HS-5 (cell line): ENCODE data around the gene TARS3.
A peak's percentile ranks its signal among the peaks of the same experiment; 100 is the strongest.
"Not testable (repeated sequence)": the region's sequence is repeated elsewhere in the genome, so short reads cannot be mapped to it uniquely, and the experiment has no call there.

ENCODE experiments used
- DNase-seq: peaks from one replicate; pipeline ENCODE4 v3.0.0-alpha.2; 2012; ENCODE audit warnings: low read depth

The TARS3 gene

DNA sequence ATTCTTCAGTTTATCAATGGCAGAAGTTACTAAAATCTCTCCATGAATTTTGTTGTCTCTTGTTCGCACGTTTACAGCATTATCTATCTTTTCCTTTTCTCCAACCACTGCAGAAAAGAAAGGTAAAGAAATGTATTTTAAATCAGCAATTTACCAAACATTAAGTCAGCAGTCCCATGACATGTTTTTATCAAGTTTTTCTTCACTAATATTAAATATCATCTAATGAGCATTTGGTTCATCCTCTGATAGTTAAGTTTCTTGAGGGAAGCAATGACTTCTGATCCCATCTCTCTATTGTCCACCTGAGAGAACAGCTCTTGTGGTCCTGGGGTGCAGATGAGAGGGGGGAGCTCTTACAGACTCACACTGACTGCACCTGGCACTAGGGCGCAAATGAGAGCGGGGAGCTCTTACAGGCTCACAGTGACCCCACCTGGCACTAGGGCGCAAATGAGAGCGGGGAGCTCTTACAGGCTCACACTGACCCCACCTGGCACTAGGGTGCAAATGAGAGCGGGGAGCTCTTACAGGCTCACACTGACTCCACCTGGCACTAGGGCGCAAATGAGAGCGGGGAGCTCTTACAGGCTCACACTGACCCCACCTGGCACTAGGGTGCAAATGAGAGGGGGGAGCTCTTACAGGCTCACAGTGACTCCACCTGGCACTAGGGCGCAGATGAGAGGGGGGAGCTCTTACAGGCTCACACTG, 69.5 kb downstream of the TARS3 start:
- DNase-seq: not testable (repeated sequence)

DNA sequence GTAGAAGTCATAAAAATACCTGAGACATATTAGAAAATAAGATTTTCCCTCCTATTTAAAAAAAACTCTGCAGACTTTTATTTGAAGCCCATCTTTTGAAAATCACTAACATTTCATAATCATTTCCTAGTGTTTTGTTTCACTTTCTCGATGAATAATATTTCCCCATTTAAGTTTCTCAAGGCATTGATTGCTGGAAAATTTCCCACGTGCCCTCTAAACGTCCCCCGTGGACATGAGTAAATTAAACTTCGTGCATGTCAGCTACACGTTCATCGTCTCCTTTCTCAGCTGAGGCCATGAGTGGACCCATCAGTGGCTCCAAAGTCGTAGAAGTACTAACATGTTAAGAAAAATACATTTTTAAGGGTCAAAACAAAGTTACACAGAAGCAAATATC, 70.1 kb downstream of the TARS3 start:
- DNase-seq: no peak

DNA sequence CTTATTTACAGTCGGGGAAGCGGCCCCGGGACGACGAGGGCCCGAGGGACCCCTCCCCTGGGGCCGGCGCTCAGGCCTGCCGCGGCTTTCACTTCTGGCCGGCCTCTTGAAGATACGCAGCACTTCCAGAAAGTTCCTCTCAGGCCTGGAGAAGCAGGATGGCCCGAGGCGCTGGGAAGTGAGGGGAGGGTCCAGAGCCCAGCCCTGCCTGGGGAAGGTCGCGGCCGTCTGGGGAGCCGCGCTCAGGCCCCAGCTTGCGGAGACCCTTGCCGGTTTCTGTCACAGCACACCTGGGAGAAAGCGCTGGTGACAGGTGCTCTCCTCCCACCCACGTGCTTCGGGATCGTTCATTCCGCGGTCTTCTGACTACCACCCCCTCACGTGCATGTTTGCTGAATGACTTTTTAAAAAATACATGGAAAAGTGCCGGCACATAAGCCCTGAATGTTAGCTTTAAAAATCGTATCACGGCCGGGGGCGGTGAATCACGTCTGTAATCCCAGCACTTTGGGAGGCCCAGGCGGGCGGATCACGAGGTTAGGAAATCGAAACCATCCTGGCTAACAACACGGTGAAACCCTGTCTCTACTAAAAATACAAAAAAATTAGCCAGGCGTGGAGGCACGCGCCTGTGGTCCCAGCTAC, 71.4 kb downstream of the TARS3 start:
- DNase-seq: no peak

DNA sequence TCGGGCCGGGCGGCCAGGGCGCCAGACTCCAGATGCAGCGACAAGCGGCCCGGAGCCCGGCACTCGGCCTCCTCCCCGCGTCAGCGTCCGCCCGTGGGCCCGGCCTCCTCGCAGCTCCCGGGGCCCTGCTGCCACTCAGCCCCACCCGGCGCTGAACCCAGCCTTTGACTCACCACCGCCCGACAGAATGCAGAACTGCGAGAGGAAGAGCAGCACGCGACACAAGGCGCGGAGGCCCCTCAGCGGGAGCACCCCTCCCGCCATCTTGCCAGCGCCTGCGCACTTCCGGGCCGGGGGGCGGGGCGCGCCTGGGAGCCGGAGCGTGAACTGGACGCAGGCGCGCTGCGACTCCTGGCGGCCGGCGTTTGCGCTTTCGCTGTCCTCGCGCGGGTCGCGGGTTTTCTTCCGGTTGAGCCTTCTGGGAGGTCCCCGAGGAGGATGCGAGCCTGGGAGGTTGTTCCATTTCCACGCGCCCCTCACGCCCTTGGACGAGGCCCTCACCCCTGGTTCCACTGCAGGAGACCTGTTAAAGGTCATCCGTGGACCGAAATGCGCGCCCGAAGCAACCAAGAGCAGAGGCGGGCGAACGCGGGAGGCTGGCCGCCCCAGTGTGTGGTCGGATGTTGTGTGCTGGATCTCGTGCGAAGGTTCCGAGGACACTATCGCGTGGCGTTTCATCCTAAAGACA, 72.0 kb downstream of the TARS3 start, which contains the start of gene TM2D3:
TSS of gene TM2D3 (minus strand) at position 284 of the 688 bp plus-strand sequence. CDS start at position 264, 20 bp downstream.
- peak; percentile 68 for DNase-seq

DNA sequence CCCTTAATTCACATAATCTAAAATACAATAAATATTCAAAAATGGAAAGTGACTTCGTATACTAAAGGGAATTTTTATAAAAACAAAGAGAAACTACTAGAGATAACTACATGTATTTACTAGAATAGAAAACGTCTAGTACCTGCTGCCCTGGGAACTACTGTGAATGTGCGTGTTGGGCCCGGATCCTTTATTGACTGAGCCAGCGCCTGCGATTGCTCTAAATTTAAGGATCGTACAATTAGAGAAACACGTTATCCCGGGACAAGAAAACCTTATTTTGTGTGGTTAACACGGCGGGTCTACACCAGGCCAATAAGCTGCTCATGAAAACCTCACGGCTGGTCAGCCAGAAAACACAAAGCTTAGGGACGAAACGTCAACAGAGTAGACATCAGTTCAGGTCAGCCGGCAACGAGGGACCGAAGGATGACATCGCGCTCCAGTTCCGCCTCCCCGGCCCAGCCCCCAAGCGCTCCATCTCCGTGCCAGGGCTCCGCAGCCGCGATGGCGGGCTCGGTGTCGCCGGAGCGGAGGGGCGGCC, 72.6 kb downstream of the TARS3 start:
- no peak for DNase-seq

DNA sequence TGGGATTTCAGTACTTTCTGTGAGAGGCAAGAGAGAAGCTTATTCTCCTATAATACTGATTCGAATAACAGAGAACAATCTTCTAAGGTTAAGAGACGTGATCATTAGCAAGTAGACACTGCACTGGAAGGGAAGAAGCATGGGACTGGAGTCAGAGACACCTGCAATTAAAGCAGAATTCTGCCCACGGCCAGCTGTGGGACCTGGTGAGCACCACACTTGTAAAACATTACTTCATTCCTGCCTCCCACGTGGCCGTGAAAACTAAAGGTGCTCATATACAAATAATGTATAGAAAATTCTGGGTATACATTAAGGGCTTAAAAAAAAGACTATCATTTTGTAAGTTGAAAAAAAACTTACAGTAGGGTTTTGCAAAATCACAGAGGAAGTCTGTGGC, 74.1 kb downstream of the TARS3 start:
- DNase-seq: no peak

DNA sequence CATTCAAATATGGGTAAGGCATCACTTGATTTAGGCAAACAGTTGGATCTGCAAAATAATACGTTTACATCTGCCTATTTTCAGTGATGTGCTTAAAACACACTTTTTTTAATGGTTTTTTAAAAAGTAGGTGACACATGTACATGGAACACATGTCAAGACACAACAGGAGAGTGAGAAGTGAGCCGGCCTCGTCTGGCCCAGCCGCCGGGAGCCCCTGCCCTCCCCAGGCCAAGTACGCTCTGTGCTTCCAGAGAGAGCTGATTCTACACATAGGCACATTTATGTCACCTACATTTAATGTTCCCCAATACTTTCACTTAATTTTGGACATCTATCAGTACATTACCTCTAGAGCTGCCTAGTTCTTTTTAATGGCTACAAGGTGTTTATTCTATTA, 75.9 kb downstream of the TARS3 start:
- no peak for DNase-seq

DNA sequence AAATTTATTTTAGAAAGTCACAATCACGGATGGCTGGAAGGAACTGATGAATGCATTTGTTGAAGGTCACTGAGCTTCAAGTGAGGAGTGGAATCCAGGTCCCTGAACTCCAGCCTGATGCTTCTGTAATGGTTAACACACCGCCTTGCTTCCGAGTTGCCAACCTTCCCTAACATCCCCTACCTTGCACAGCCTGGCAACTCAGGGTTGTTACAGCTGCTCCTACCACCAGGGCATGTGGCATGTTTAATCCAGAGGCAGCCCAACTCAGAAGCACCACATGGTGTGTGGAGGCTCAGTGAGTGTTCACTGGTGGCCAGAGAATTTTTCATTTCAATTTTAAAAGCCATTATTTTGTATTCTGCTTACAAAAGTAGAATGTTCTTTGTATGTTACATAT, 77.0 kb downstream of the TARS3 start:
- no peak for DNase-seq

DNA sequence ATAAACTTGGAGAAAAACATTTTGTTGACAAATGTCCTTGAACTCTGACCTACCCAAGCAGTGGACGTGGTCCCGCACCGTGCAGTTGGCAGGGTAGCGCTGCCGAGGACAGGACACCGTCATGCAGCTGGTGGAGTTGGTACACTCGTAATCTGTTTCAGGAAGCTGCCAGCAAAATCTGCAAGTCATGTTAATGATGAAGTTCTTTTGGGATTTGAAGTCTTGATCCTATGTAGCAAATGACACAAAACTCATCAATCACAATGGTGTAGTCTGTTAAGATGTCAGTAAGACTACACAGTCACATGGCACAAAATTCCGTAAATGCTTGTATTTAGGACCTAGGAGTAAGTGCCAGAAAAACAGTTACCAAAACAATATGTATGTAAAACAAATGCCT, 77.6 kb downstream of the TARS3 start:
- no peak for DNase-seq

DNA sequence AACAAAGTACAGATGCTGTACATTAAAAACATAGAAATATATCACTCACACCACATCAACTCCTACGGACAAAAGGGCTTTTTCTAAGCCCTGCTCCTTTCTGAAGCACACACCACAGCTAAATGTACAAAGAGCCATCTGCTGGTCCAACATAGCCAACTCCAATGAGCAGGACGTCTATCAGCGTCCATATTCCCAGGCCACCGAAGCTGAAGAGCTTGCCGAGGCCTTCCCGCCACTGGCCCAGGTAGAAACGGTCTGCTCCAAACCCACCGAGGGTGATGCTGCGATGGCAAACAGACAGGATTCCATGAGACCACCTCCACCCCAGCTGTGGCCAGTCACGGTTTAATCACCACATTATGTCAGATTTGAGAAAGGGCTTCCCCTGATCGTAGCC, 81.9 kb downstream of the TARS3 start:
- DNase-seq: no peak

DNA sequence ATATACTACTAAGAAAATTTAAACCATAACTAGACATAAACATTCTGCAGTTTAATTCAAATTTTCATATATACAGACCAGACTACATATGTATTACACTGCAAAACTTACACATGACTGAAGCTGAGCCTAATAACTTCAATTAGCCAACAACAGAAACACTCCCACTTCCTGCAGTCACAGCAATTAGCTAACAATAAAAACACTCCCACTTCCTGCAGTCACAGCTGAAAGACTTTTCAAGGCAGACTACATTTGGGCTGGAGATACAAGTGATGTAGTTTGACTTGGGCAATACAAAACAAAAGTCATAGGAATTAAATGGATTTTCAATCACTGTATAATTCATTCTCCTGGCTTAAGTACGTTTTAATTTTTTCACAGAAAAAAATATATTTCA, 82.4 kb downstream of the TARS3 start:
- DNase-seq: no peak

DNA sequence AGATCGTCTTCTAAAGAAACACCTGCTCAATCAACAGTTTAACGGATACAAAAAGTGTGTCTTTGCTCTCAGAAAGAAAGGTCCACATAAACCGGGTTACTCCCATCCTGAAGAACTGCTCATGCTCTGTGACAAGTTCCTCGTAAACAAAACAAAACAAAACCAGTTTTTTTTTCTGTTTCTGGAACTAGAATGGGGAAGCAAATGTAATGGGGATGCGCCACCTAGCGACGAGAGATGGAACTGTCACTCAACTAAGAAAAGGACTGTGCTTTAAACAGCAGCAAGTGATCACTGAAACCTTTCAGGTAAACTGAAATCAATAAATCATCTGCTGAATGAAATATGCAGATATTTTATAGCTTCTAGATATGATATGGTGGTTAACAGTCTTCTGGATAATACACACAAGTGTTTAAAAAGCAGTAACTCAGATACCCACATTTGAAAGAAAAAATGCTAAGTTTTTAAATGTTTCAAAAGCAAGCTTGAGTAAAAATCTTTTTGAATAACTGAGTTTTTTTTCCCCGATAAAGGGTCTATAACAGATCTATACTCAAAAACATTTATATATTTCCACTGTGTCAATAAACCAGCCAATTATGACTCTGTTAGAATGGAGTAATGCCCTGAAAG, 83.0 kb downstream of the TARS3 start:
- DNase-seq: peak; percentile 34

DNA sequence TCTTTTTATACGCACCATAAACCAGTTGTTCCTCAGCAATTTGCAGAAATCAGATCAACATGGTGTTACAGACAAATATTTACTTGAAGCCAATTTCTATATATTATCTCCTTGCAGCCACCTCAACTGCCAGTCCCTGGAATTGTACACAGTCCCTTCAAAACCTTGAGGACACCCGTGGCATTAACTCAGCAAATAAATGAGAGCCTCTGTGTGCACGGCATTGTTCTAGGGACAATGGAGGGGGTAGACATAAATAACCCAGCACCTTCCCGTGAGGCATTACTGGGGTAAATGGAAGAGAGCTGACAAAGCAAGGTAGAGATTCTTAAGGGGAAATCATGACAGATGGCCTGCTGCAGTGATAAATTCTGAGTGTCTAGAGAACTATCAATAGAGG, 84.6 kb downstream of the TARS3 start:
- DNase-seq: no peak

DNA sequence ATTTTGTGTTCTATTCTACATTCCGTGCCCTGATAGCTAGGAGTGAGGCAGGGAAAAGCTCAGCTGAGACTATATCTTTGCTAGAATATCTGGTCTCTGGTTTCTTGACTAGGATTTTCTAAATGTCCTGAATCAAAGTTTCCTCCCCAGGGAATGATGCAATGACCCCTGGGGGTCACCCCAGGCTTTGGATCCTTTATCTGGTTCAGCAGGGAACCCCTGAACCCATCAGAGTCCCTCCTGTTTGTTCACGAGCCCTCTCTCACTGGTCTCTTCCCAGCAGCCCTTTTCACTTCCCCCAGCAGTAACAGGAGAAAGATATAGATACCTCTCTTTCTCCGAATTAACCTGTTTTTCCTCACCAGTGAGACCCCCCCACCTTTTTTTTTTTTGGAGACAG, 86.4 kb downstream of the TARS3 start:
- DNase-seq: no peak

DNA sequence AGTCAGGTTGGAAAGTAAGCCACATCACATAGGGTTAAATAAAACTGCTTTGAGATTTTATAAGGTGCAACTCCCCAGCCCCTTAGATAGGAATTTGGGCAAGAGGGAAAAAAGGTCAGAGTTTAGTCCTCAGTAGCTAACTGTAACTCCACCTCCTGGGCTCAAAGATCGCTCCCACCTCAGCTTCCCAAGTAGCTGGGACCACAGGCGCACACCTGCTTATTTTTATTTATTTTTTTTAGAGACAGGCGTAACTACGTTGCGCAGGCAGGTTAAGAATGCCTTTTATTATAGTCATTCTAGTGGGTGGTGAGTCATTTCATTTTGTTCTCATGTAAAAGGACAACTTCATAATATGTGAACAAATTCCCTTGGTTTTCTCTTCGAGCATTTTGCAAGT, 86.8 kb downstream of the TARS3 start:
- no peak for DNase-seq

DNA sequence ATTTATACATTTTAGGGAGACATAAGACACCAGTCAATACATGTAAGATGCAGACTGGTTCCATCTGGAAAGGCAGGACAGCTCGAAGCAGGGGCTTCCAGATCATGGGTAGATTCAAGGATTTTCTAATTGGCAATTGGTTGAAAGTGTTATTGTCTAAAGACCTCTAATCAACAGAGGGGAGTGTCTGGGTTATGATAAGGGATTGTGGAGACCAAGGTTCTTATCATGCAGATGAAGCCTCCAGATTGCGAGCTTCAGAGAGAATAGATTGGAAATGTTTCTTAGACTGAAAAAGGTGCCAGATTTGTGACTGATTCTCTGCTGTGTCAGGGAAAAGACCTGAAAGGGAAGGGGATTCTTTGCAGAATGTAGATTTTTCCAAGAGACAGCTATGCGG, 87.2 kb downstream of the TARS3 start:
- no peak for DNase-seq

DNA sequence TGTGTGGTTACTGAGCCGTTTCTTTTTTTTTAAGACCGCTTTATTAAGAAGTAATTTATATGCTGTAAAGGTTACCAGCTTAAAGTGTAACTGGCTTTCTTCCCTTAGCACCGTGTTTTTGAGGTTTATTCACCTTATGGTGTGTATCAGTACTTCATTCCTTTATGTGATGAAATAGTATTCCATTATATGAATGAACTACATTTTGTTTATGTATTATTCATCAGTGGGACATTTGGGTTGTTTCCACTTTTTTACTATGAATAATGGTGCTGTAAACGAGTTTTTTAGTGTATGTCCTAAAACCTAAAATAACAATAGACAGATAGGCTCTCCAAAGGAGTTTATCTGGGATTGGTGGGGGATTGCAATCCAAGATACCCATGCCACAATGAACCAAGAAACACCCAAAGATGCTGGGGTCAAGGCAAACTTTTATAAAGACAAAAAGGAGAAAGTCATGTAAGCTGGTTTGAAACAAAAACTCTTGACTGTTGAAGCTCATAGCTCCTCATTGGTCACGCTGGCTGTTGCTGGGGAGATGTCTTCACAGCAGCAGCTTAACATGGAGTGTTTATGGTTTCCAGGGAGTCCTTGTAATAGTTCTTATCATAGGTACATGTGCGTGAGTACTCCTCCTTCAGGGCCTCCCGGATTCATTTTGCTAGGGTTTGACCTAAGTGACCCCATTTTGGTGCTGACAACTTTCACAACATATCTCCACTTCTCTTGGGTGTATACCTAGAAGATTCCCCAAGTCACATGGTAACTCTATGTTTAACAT, 88.1 kb downstream of the TARS3 start:
- no peak for DNase-seq

DNA sequence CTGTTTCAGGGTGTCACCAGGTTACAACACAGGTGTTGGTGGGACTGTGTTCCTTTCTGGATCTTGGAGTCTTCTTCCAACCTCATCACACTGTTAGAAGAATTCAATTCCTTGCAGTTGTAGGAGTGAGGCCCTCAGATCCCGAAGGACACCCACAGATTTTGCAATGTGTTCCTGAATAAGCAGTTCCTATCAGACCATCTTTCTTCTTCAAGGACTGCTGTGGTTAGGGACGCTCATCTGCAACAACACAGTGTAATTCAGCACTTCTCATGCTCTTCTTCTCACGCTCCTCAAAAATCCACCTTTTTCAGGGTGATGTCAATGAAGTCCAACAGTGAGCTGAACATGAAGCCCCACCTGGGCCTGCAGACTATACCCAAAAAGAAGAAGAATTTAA, 90.9 kb downstream of the TARS3 start:
- no peak for DNase-seq

DNA sequence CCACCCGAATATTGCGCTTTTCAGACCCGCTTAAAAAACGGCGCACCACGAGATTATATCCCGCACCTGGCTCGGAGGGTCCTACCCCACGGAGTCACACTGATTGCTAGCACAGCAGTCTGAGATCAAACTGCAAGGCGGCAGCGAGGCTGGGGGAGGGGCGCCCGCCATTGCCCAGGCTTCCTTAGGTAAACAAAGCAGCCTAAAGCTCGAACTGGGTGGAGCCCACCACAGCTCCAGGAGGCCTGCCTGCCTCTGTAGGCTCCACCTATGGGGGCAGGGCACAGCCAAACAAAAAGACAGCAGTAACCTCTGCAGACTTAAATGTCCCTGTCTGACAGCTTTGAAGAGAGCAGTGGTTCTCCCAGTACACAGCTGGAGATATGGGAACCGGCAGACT, 97.5 kb downstream of the TARS3 start:
- DNase-seq: not testable (repeated sequence)

DNA sequence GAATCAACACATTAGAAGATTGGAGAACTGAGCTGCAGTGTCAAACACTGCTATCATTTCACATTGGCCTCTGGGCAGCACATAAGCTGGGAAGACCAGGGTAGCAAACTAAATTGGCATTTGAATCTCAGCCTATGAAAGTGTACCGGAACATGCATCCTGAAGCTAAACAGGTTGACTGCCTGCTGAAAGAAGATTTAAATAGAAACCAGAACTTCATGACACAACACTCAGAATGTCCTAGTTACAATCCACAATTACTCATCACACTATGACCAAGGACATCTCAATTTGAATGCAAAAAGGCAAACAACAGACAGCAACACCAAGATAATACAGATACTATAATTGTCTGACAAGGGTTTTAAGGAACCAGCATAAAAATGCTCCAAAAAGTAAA, 98.3 kb downstream of the TARS3 start:
- no peak for DNase-seq

DNA sequence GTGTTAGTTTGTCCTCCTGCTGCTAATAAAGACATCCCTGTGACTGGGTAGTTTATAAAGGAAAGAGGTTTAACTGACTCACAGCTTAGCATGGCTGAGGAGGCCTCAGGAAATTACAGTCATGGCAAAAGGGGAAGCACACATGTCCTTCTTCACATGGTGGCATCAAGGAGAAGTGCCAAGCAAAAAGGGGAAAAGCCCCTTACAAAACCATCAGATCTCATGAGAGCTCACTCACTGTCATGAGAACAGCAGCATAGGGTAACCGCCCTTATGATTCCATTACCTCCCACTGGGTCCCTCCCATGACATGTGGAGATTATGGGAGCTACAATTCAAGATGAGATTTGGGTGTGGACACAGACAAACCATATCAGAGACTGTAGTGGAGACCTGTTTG, 99.1 kb downstream of the TARS3 start:
- no peak for DNase-seq
